ENCODE data around the gene PAOX. TPM values are rescaled to one million over a fixed set of nuclear protein-coding genes. Genes with fewer than 3 reads are reported as not detected.

PAOX gene
- total and polyA plus RNA-seq, 11 donors, result 2.1 to 7.3 (median 3.4) TPM

DNA sequence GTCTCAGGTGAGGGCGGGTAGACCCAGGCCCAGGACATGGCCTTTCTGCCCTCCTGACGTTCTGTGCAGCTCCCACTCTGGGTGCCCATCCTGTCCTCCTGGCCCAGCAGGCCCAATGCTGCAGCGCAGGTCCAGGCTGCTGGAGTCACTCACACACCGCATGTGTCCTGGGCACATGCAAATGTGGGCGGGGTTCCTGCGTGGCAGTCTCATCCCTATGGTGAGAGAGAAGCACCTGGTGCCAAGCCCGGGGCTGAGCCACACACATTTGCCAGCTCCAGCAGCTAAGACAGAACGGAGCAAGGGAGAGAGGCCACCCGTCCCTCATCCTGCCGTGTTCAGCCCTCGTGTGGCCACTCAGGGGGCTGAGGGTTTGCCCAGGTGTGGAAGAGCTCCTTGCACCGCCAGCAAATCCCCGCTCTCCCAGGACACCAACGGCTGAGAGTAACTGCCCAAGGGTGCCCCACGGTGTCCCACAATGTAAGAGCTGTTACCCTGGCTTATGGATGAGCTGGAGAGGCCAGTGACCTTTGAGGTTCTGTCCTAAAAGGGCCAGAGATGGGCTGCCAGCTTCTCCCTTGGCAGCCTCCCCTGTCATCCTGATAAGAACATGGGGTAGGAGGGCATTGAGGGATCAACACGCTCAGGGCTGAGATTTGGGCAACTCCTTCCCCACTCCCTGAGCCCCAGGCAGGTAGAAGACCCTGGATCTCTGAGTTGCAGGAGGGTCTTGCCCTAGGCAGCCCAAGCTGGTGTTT, 25.7 kb upstream of the PAOX start:
- intact Hi-C loops (cut with DNase I), result no loop called here
- TF ChIP-seq, protein P1, sequence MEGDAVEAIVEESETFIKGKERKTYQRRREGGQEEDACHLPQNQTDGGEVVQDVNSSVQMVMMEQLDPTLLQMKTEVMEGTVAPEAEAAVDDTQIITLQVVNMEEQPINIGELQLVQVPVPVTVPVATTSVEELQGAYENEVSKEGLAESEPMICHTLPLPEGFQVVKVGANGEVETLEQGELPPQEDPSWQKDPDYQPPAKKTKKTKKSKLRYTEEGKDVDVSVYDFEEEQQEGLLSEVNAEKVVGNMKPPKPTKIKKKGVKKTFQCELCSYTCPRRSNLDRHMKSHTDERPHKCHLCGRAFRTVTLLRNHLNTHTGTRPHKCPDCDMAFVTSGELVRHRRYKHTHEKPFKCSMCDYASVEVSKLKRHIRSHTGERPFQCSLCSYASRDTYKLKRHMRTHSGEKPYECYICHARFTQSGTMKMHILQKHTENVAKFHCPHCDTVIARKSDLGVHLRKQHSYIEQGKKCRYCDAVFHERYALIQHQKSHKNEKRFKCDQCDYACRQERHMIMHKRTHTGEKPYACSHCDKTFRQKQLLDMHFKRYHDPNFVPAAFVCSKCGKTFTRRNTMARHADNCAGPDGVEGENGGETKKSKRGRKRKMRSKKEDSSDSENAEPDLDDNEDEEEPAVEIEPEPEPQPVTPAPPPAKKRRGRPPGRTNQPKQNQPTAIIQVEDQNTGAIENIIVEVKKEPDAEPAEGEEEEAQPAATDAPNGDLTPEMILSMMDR (IDR thresholded peaks at IDR 0.05), result no peak
- TF ChIP-seq POLR2A (IDR thresholded peaks at IDR 0.05), result no peak
- Histone ChIP-seq H3K4me1 (peaks cover 3 to 21% (median 13%) of the 10 kb centered on the region in 12 donors), H3K27me3 (peaks cover 0 to 15% (median 0%) of the 10 kb centered on the region in 9 donors), H3K9me3 (no peaks in the 10 kb centered on the region), H3K27ac (no peak overlapping the region), H3K4me3 (no peak overlapping the region), H3K36me3 (peaks cover 0 to 5% (median 0%) of the 10 kb centered on the region in 9 donors)
- DNase-seq, result peak in 1 of 5 donors; percentile 50
- 71 to 91% (median 84%) methylated on average over 3 to 16 of the region's 16 CpGs for WGBS, 4 donors
- ATAC-seq, result no peak

DNA sequence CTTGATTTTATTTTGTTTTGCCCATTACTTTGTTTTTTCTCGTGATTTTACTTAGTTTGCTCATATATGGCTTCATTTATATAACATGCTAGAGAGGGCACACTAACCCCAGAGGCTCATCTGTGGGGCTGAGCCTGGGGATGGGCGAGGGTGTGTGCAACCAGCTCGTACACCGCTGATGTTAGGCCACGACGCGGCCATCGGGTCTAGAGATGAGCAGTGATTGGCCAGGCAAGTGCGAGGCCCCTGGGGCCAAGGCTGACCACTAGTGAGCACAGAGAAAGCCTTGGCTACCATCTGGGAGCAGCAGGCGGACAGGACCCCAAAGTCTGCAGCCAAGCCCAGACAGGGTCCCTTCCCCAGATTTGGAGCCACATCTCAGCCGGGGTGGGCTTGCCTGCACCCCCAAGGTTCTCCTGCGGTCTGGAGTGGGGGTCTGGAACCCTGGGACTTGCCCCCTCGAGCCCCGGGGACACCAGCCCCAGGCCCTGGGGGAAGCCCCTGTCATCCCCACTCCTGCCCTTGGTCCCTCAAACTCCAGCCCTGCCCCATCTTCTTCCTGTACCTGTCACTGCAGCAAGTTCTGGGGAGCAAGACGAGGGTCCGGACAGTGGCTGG, 25.0 kb upstream of the PAOX start:
- H3K36me3 ChIP-seq, result peaks cover 0 to 5% (median 0%) of the 10 kb centered on the region in 9 donors
- H3K4me1 ChIP-seq, result peaks cover 3 to 21% (median 13%) of the 10 kb centered on the region in 12 donors
- DNase-seq, result peak in 1 of 5 donors; percentile 54
- no peak for ATAC-seq
- H3K4me3 ChIP-seq, result no peak overlapping the region
- intact Hi-C loops (cut with DNase I), result no loop called here
- no peak for TF ChIP-seq POLR2A (IDR thresholded peaks at IDR 0.05)
- TF ChIP-seq, protein P1 (IDR thresholded peaks at IDR 0.05), result no peak
- no peak overlapping the region for H3K27ac ChIP-seq
- H3K27me3 ChIP-seq, result peaks cover 0 to 10% (median 0%) of the 10 kb centered on the region in 9 donors
- H3K9me3 ChIP-seq, result no peaks in the 10 kb centered on the region
- WGBS, 4 donors, result 87 to 93% (median 88%) methylated on average over 14 to 16 of the region's 16 CpGs

DNA sequence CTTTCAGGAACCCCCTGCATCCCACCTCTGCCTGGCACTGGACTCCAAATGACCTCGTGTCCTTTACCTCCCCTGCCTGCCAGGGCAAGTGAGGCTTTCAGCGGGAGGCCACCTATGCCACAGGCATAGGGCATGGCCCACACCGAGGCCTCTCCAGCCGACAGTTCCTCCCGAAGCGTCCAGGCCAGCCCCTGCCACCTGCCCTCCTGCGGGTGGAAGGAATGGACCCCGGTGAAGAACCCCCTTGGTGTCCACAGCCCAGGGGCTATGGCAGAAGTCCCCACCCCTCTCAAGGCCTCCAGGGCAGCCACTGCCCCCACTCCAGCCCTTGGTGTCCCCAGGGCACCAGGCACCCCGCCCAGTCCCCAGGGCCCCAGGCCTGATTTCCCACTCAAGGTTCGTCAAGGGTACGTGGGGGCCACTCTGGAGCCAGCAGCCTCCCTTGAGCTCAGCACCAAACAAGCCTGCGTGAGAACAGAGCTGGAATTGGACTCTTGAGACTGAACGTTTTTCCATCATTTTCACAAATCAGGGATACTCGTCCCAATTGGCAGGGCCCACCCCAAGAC, 24.3 kb upstream of the PAOX start:
- intact Hi-C loops (cut with DNase I), result no loop called here
- ATAC-seq, result no peak
- peak in 1 of 5 donors; percentile 53 for DNase-seq
- peaks cover 3 to 21% (median 13%) of the 10 kb centered on the region in 12 donors for H3K4me1 ChIP-seq
- 93 to 96% (median 95%) methylated on average over 12 to 14 of the region's 14 CpGs for WGBS, 4 donors
- H3K36me3 ChIP-seq, result peaks cover 0 to 5% (median 0%) of the 10 kb centered on the region in 9 donors
- no peaks in the 10 kb centered on the region for H3K9me3 ChIP-seq
- peaks cover 0 to 9% (median 0%) of the 10 kb centered on the region in 9 donors for H3K27me3 ChIP-seq
- TF ChIP-seq, protein P1 (IDR thresholded peaks at IDR 0.05), result no peak
- TF ChIP-seq POLR2A (IDR thresholded peaks at IDR 0.05), result no peak
- H3K4me3 ChIP-seq, result no peak overlapping the region
- H3K27ac ChIP-seq, result no peak overlapping the region

GRCh38 chr10:133355266-133355665, 23.8 kb upstream of the PAOX start:
- Histone ChIP-seq H3K27ac (no peak overlapping the region), H3K4me1 (peaks cover 3 to 21% (median 13%) of the 10 kb centered on the region in 12 donors), H3K4me3 (no peak overlapping the region), H3K9me3 (no peaks in the 10 kb centered on the region), H3K27me3 (peaks cover 0 to 4% (median 0%) of the 10 kb centered on the region in 9 donors), H3K36me3 (peaks cover 0 to 5% (median 0%) of the 10 kb centered on the region in 9 donors)
- DNase-seq (peak in 1 of 5 donors; percentile 42), ATAC-seq (no peak)
- intact Hi-C loops (cut with DNase I), result no loop called here
- WGBS, 4 donors, result 93 to 100% (median 97%) methylated on average over 2 to 6 of the region's 6 CpGs
- no peak for TF ChIP-seq POLR2A (IDR thresholded peaks at IDR 0.05)
- TF ChIP-seq, protein P1 (IDR thresholded peaks at IDR 0.05), result no peak
